ENCODE measurements around the gene MAGI3. TPM values are rescaled to one million over a fixed set of nuclear protein-coding genes. Genes with fewer than 3 reads are reported as not detected.
"Not testable (repeated sequence)": the region's sequence is repeated elsewhere in the genome, so short reads cannot be mapped to it uniquely, and the experiment has no call there.

The MAGI3 gene
- total and polyA plus RNA-seq, 3 experiments from 2014 or later, result 1.8 to 3.2 (median 3.1) TPM

DNA sequence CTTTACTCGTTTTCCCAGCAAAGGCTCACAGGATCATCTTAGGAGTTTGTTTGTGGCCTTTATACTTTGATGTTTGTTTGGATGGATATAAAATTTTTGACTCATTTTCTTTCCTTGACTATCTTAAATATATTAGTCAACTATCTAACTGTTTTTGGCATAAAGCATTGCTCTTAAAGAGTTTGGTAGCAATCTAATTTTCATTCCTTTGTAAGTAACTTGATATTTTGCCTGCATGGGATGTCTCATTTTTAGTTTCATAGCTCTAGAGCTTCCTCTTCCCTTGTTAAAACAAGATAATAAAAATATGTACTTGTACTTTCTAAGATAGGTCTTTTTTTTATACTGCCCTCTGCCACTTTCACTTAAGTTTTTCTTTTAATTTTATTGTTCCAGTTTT, 161.9 kb downstream of the MAGI3 start:
- Mint-ChIP-seq H3K27me3 (peaks cover 6 to 11% of the 10 kb centered on the region in 2 donors), H3K4me3 (no peak overlapping the region), H3K27ac (no peak overlapping the region), H3K9me3 (peaks cover 0 to 41% (median 11%) of the 10 kb centered on the region in 5 donors), H3K4me1 (no peaks in the 10 kb centered on the region), H3K36me3 (peaks cover 4 to 24% (median 10%) of the 10 kb centered on the region in 3 donors)
- CTCF ChIA-PET, result no interaction called here
- Histone ChIP-seq H3K9me3 (ENCODE audit: low read length) (no peaks in the 10 kb centered on the region), H3K27me3 (ENCODE audit: insufficient read depth, low read length, poor library complexity, severe bottlenecking) (no peaks in the 10 kb centered on the region), H3K4me1 (ENCODE audit: insufficient read depth, low read length) (no peaks in the 10 kb centered on the region), H3K36me3 (ENCODE audit: insufficient read depth, low read length) (no peaks in the 10 kb centered on the region), H3K27ac (ENCODE audit: low read depth, low read length) (no peak overlapping the region), H3K4me3 (ENCODE audit: low read length) (no peak overlapping the region)
- POLR2A ChIA-PET, result no interaction called here
- no peak for DNase-seq

DNA sequence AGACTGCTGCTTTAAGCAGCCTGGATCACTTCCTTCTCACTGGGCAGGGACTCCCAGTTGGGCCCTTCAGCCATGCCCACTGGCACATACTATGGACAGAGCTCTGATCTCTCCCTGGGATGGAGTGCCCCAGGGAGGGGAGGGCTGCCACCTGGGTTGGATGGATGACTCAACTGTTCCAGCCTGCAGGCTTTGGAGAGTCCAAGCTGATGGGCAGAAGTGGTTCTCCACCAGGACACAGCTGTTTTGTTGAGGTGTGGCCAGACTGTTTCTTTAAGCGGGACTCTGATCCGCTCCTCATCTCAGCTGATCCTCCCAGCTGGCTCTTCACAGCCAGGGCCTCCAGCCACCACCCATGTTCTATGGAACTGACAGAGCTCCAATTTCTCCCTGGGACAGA, 166.9 kb downstream of the MAGI3 start:
- H3K36me3 ChIP-seq (ENCODE audit: insufficient read depth, low read length), result no peaks in the 10 kb centered on the region
- H3K9me3 ChIP-seq (ENCODE audit: low read length), result no peaks in the 10 kb centered on the region
- peaks cover 0 to 25% (median 3%) of the 10 kb centered on the region in 3 donors for H3K36me3 Mint-ChIP-seq
- H3K27ac ChIP-seq (ENCODE audit: low read depth, low read length), result no peak overlapping the region
- H3K27me3 Mint-ChIP-seq, result peaks cover 10 to 13% of the 10 kb centered on the region in 2 donors
- POLR2A ChIA-PET, result no interaction called here
- H3K27me3 ChIP-seq (ENCODE audit: insufficient read depth, low read length, poor library complexity, severe bottlenecking), result no peaks in the 10 kb centered on the region
- H3K4me1 ChIP-seq (ENCODE audit: insufficient read depth, low read length), result no peaks in the 10 kb centered on the region
- no peak overlapping the region for H3K4me3 Mint-ChIP-seq
- CTCF ChIA-PET, result no interaction called here
- peaks cover 12 to 65% (median 40%) of the 10 kb centered on the region in 5 donors for H3K9me3 Mint-ChIP-seq
- no peak for DNase-seq
- H3K4me1 Mint-ChIP-seq, result no peaks in the 10 kb centered on the region
- H3K27ac Mint-ChIP-seq, result no peak overlapping the region
- no peak overlapping the region for H3K4me3 ChIP-seq (ENCODE audit: low read length)

DNA sequence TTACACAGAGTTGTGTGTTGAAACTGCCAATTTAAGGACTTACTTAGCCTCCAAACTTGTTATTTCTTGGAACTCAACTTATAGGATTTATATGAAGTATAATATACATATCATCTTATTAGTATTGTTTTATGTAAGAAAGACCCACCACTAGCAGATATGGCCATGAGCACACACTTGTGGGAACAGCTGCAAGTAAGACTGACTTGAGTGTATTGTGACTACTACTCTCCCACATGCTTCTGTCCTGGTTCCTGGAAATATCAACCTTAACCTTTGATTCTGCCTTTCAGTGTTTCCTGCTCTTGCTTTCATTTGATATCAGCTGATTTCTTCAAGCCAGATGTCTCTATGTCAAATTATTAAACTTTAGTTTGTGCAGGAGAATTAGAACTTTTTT, 175.3 kb downstream of the MAGI3 start:
- H3K4me3 Mint-ChIP-seq, result peak overlapping the region in 1 of 7 donors; percentile 27
- peaks cover 29 to 75% (median 49%) of the 10 kb centered on the region in 5 donors for H3K9me3 Mint-ChIP-seq
- peaks cover 9% of the 10 kb centered on the region for H3K9me3 ChIP-seq (ENCODE audit: low read length)
- POLR2A ChIA-PET, result no interaction called here
- no peaks in the 10 kb centered on the region for H3K4me1 ChIP-seq (ENCODE audit: insufficient read depth, low read length)
- H3K36me3 ChIP-seq (ENCODE audit: insufficient read depth, low read length), result no peaks in the 10 kb centered on the region
- no peaks in the 10 kb centered on the region for H3K4me1 Mint-ChIP-seq
- CTCF ChIA-PET, result no interaction called here
- H3K27me3 ChIP-seq (ENCODE audit: insufficient read depth, low read length, poor library complexity, severe bottlenecking), result no peaks in the 10 kb centered on the region
- no peak overlapping the region for H3K4me3 ChIP-seq (ENCODE audit: low read length)
- no peak overlapping the region for H3K27ac Mint-ChIP-seq
- no peak overlapping the region for H3K27ac ChIP-seq (ENCODE audit: low read depth, low read length)
- no peaks in the 10 kb centered on the region for H3K27me3 Mint-ChIP-seq
- H3K36me3 Mint-ChIP-seq, result peaks cover 0 to 25% (median 1%) of the 10 kb centered on the region in 3 donors
- no peak for DNase-seq

DNA sequence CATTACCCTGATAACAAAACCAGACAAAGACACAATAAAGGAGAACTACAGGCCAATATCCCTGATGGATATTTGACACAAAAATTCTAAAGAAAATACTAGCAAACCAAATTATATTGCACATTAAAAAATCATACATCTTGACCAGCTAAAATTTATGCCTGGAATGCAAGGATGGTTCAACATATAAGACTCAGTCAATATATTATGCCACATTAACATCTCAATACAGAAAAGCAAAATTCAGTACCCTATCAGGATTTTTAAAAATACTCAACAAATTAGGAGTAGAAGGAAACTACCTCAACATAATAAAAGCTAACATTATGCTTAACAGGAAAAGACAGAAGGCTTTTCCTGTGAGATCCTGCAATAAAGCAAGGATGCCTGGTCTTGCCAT, 177.1 kb downstream of the MAGI3 start:
- peaks cover 0 to 31% (median 4%) of the 10 kb centered on the region in 3 donors for H3K36me3 Mint-ChIP-seq
- peaks cover 35 to 77% (median 51%) of the 10 kb centered on the region in 5 donors for H3K9me3 Mint-ChIP-seq
- no peak for DNase-seq
- no peaks in the 10 kb centered on the region for H3K4me1 Mint-ChIP-seq
- Histone ChIP-seq H3K9me3 (ENCODE audit: low read length) (peaks cover 9% of the 10 kb centered on the region), H3K36me3 (ENCODE audit: insufficient read depth, low read length) (no peaks in the 10 kb centered on the region), H3K27me3 (ENCODE audit: insufficient read depth, low read length, poor library complexity, severe bottlenecking) (no peaks in the 10 kb centered on the region), H3K27ac (ENCODE audit: low read depth, low read length) (no peak overlapping the region), H3K4me1 (ENCODE audit: insufficient read depth, low read length) (no peaks in the 10 kb centered on the region), H3K4me3 (ENCODE audit: low read length) (no peak overlapping the region)
- ChIA-PET POLR2A (no interaction called here), CTCF (no interaction called here)
- no peak overlapping the region for H3K27ac Mint-ChIP-seq
- H3K4me3 Mint-ChIP-seq, result no peak overlapping the region
- peaks cover 0 to 2% of the 10 kb centered on the region in 2 donors for H3K27me3 Mint-ChIP-seq

DNA sequence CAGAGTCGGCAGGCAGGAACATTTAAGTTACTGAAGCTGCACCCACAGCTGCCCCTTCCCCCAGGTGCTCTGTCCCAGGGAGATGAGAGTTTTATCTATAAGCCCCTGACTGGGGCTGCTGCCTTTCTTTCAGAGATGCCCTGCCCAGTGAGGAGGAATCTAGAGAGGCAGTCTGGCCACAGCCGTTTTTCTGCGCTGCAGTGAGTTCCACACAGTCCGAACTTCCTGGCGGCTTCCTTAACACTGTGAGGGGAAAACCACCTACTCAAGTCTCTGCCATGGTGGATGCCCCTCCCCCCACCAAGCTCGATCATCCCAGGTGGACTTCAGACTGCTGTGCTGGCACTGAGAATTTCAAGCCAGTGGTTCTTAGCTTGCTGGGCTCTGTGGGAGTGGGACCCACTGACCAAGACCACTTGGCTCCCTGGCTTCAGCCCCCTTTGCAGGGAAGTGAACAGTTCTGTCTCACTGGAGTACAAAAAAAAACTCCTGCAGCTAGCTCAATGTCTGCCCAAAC, 185.5 kb downstream of the MAGI3 start:
- H3K4me3 Mint-ChIP-seq; H3K27ac Mint-ChIP-seq; DNase-seq; POLR2A ChIA-PET; H3K27me3 ChIP-seq (ENCODE audit: insufficient read depth, low read length, poor library complexity, severe bottlenecking); H3K36me3 ChIP-seq (ENCODE audit: insufficient read depth, low read length); H3K4me1 Mint-ChIP-seq; H3K27me3 Mint-ChIP-seq; CTCF ChIA-PET; H3K27ac ChIP-seq (ENCODE audit: low read depth, low read length); H3K9me3 ChIP-seq (ENCODE audit: low read length); H3K4me3 ChIP-seq (ENCODE audit: low read length); H3K4me1 ChIP-seq (ENCODE audit: insufficient read depth, low read length): not testable (repeated sequence)
- Mint-ChIP-seq H3K36me3 (peaks cover 0 to 20% (median under 1%) of the 10 kb centered on the region in 3 donors), H3K9me3 (peaks cover 0 to 32% (median 21%) of the 10 kb centered on the region in 5 donors)

DNA sequence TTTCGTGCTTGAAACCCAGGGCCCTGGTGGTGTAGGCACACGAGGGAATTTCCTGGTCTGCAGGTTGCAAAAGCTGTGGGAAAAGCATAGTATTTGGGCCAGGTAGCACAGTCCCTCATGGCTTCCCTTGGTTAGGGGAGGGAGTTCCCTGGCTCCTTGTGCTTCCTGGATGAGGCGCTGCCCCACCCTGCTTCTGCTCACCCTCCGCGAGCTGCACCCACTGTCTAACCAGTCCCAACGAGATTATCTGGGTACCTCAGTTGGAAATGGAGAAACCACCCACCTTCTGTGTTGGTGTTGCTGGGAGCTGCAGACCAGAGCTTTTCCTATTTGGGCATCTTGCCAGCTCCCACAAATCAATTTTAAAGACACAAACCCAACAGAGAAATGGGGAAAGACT, 186.0 kb downstream of the MAGI3 start:
- no peak for DNase-seq
- peaks cover 2 to 8% of the 10 kb centered on the region in 2 donors for H3K27me3 Mint-ChIP-seq
- Histone ChIP-seq H3K9me3 (ENCODE audit: low read length) (no peaks in the 10 kb centered on the region), H3K4me3 (ENCODE audit: low read length) (no peak overlapping the region), H3K4me1 (ENCODE audit: insufficient read depth, low read length) (no peaks in the 10 kb centered on the region), H3K36me3 (ENCODE audit: insufficient read depth, low read length) (no peaks in the 10 kb centered on the region), H3K27me3 (ENCODE audit: insufficient read depth, low read length, poor library complexity, severe bottlenecking) (no peaks in the 10 kb centered on the region), H3K27ac (ENCODE audit: low read depth, low read length) (no peak overlapping the region)
- ChIA-PET POLR2A (no interaction called here), CTCF (no interaction called here)
- H3K4me1 Mint-ChIP-seq, result no peaks in the 10 kb centered on the region
- peaks cover 0 to 20% (median 0%) of the 10 kb centered on the region in 3 donors for H3K36me3 Mint-ChIP-seq
- H3K9me3 Mint-ChIP-seq, result peaks cover 0 to 29% (median 19%) of the 10 kb centered on the region in 5 donors
- no peak overlapping the region for H3K4me3 Mint-ChIP-seq
- H3K27ac Mint-ChIP-seq, result no peak overlapping the region

DNA sequence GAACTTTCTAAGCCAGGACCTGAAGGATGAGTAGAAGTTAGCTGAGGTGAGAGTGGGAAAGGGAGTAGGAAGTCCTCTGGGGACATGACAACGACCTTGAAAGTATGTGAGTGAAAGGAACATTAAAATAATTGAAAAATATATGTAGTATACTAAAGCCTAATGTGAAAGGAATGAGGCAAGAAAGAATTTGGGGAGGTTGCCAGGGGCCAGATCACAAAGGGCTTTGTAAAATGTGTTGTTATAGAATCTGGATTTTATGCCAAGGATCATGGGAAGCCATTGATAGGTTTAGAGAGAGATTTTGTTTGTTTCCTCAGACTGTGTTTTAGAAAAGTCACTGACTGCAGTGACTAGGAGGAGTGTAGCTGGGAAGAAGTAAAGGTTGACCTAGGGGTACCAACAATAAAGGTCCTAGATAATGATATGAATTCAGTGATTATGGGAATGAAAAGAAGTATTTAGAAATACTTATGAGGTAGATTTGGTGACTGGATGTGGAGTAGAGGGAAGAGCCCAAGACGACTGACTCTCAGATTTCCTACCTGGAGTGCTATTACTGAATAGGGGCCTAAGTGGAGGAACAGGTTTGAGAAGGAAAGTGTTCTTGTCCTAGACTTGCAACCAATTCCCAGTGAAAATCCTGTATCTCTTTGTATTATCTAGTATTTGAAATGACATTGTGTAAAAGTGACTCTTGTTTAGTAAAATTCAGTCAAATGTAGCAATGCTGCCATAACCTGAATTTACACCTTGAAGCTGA, 189.1 kb downstream of the MAGI3 start:
- Histone ChIP-seq H3K36me3 (ENCODE audit: insufficient read depth, low read length) (no peaks in the 10 kb centered on the region), H3K4me1 (ENCODE audit: insufficient read depth, low read length) (no peaks in the 10 kb centered on the region), H3K9me3 (ENCODE audit: low read length) (no peaks in the 10 kb centered on the region), H3K27ac (ENCODE audit: low read depth, low read length) (no peak overlapping the region), H3K27me3 (ENCODE audit: insufficient read depth, low read length, poor library complexity, severe bottlenecking) (no peaks in the 10 kb centered on the region), H3K4me3 (ENCODE audit: low read length) (no peak overlapping the region)
- DNase-seq, result no peak
- CTCF ChIA-PET, result no interaction called here
- Mint-ChIP-seq H3K36me3 (peaks cover 0 to 4% (median 0%) of the 10 kb centered on the region in 3 donors), H3K4me1 (no peaks in the 10 kb centered on the region), H3K9me3 (peaks cover 0 to 6% (median 2%) of the 10 kb centered on the region in 5 donors), H3K4me3 (no peak overlapping the region), H3K27me3 (peaks cover 0 to 7% of the 10 kb centered on the region in 2 donors), H3K27ac (no peak overlapping the region)
- POLR2A ChIA-PET, result no interaction called here

DNA sequence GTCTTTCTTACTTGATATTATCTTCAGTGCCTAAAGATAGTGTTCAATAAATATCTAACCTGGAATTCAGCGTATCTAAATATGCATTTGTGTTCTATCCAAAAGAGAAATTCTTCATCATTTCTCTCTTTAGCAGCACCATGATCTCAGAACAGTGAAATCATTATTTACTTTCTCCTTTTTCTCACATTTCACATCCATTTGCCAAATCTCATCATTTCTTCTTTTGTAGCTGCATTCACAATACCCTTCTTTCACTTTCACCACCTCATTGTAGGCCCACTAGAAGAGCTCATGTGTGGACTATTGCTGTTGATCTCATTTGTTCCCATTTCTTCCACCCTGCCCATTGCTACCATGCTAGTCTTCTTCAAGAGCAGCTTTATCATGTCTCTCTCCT, 191.0 kb downstream of the MAGI3 start:
- Histone ChIP-seq H3K36me3 (ENCODE audit: insufficient read depth, low read length) (no peaks in the 10 kb centered on the region), H3K27me3 (ENCODE audit: insufficient read depth, low read length, poor library complexity, severe bottlenecking) (no peaks in the 10 kb centered on the region), H3K27ac (ENCODE audit: low read depth, low read length) (no peak overlapping the region), H3K9me3 (ENCODE audit: low read length) (no peaks in the 10 kb centered on the region), H3K4me1 (ENCODE audit: insufficient read depth, low read length) (no peaks in the 10 kb centered on the region), H3K4me3 (ENCODE audit: low read length) (no peak overlapping the region)
- POLR2A ChIA-PET, result no interaction called here
- no peaks in the 10 kb centered on the region for H3K4me1 Mint-ChIP-seq
- H3K9me3 Mint-ChIP-seq, result peaks cover 0 to 1% (median 0%) of the 10 kb centered on the region in 5 donors
- H3K27me3 Mint-ChIP-seq, result peaks cover 0 to 3% of the 10 kb centered on the region in 2 donors
- CTCF ChIA-PET, result no interaction called here
- no peak overlapping the region for H3K4me3 Mint-ChIP-seq
- DNase-seq, result no peak
- peaks cover 0 to 7% (median 1%) of the 10 kb centered on the region in 3 donors for H3K36me3 Mint-ChIP-seq
- no peak overlapping the region for H3K27ac Mint-ChIP-seq
